Measurements from ENCODE around the gene AKAIN1.

DNA sequence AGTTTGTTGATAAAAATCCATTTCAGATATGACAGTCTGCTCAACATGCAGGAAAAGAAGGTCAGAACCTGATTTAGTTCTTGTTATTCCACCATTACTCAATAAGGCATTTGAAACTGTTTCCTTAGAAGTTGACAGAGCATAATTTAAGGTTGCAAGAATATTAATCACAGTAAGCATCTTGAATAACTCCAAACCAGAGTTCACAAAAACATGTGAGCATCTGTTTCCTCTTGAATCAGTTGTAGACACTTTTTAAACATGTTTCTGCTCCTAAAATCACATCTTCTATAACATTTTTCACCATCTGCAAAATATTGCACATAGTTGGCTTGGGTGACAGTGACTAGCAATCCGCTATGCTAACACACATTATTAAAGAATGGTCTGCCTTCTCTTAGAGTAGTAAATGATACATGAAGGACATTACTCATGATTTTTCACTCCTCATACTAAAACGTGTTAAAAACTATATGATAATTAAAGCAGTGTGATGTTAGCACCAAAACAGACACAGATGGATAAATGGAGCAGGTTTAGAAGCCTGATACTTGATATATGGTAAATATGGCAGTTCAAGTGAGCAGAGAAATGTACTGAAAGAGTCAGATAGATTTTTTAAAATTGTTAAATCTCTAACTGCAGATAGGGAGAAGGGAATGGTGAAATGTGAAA is 30.3 kb downstream of the AKAIN1 start:
- TF ChIP-seq CTCF (IDR thresholded peaks at IDR 0.05; ENCODE audit: control extremely low read depth in 1 of 3, insufficient read depth in 1 of 3, low read depth in 1 of 3, low read length in 3 of 3) (no peak), TEAD4 (IDR thresholded peaks at IDR 0.05; ENCODE audit: low read depth, low read length) (no peak), EP300 (IDR thresholded peaks at IDR 0.05; ENCODE audit: borderline replicate concordance in 1 of 2, low read depth in 2 of 2, low read length in 2 of 2) (no peak), SP2 (IDR thresholded peaks at IDR 0.05; ENCODE audit: low read length) (no peak), SIX5 (IDR thresholded peaks at IDR 0.05; ENCODE audit: low read depth, low read length) (no peak), NRF1 (IDR thresholded peaks at IDR 0.05; ENCODE audit: low read depth, low read length) (no peak), BRCA1 (IDR thresholded peaks at IDR 0.05; ENCODE audit: low read depth, low read length) (no peak), CREB1 (IDR thresholded peaks at IDR 0.05) (no peak), KDM5A (IDR thresholded peaks at IDR 0.05; ENCODE audit: low read length) (no peak), POLR2AphosphoS5 (IDR thresholded peaks at IDR 0.05; ENCODE audit: low read depth, low read length) (no peak), SP1 (IDR thresholded peaks at IDR 0.05; ENCODE audit: low read depth, low read length) (no peak), RAD21 (IDR thresholded peaks at IDR 0.05 in 1 of 2, conservative IDR thresholded peaks at IDR 0.05 in 1 of 2; ENCODE audit: low read depth in 2 of 2, low read length in 2 of 2) (no peak), SRF (IDR thresholded peaks at IDR 0.05; ENCODE audit: low read depth, low read length) (no peak), GABPA (IDR thresholded peaks at IDR 0.05; ENCODE audit: borderline replicate concordance, insufficient read depth, low read length) (no peak)
